ENCODE measurements around the gene ZBTB21.
"Not testable (repeated sequence)": the region's sequence is repeated elsewhere in the genome, so short reads cannot be mapped to it uniquely, and the experiment has no call there.

ZBTB21 gene

GRCh38 chr21:41954654-41955499 is 55.3 kb downstream of the ZBTB21 start:
- peak overlapping the region; percentile 61 for H3K4me3 Mint-ChIP-seq
- peak overlapping the region; percentile 36 for H3K27ac Mint-ChIP-seq
- no peak for ATAC-seq

DNA sequence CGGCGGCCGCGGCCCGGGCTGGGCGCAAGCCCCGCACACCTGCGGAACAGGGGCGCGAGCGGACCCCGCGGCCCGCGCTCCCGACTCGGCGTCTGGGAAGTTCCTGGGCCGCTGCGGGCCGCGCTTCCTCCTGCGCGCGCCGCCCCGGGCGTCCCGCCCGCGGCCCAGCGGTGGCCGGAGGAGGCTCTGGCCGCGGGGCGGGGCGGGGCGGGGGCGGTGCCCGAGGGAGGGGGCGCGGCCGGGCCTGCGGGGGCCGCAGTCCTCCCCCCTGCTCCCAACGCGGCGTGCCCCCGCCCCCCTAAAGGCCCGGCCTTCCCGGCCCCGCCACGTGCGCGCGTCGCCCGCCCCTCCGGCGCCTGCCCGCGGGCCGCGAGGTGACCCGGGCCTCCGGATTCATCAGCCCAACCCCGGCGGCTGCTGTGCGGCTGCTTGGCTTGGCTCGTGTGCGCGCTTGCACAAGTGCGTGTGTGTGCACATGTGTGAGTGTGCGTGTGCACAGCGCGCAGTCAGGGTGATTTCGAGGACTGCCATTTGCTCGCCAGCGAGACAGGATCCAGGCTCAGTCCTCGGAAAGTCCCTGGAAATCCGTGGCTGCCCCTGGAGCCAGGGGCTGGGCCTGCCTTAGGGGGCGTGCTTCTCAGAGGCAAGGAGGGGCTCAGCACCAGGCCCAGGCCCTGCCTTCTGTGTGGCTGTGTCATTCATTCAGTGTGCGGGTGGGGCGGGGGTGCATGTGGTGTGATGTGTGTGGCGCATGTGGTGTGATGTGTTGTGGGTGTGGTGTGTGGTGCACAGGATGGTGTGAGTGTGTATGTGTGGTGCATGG is 56.1 kb downstream of the ZBTB21 start, which contains the start of gene C2CD2:
TSS of gene C2CD2 (minus strand) at position 188 of the 823 bp plus-strand sequence. CDS start 370 bp downstream, outside the sequence.
- DNase-seq (peak; percentile 31), ATAC-seq (peak; percentile 38)
- H3K36me3 Mint-ChIP-seq (ENCODE audit: low read depth): no peaks in the 10 kb centered on the region
- no peaks in the 10 kb centered on the region for H3K9me3 Mint-ChIP-seq
- H3K27me3 Mint-ChIP-seq: peaks cover 21% of the 10 kb centered on the region
- peaks cover 17% of the 10 kb centered on the region for H3K4me1 Mint-ChIP-seq
- H3K4me3 Mint-ChIP-seq: peak within 1 kb of the TSS; percentile 61
- peak within 1 kb of the TSS; percentile 54 for H3K27ac Mint-ChIP-seq

More at GRCh38 chr21:41954654-41955499, 55.3 kb downstream of the ZBTB21 start:
- H3K9me3 Mint-ChIP-seq: no peaks in the 10 kb centered on the region
- peaks cover 21% of the 10 kb centered on the region for H3K27me3 Mint-ChIP-seq
- no peaks in the 10 kb centered on the region for H3K36me3 Mint-ChIP-seq (ENCODE audit: low read depth)
- no peak for DNase-seq
- peaks cover 17% of the 10 kb centered on the region for H3K4me1 Mint-ChIP-seq

- no peak for DNase-seq
- Mint-ChIP-seq H3K9me3 (no peaks in the 10 kb centered on the region), H3K27ac (no peak overlapping the region), H3K4me3 (peak overlapping the region; percentile 61), H3K36me3 (ENCODE audit: low read depth) (no peaks in the 10 kb centered on the region), H3K4me1 (peaks cover 17% of the 10 kb centered on the region), H3K27me3 (peaks cover 21% of the 10 kb centered on the region)
- ATAC-seq: no peak
These were observed 56.8 kb downstream of the ZBTB21 start for GRCh38 chr21:41953249-41953830.

GRCh38 chr21:41952568-41953248 is 57.5 kb downstream of the ZBTB21 start:
- H3K27me3 Mint-ChIP-seq: peaks cover 21% of the 10 kb centered on the region
- H3K9me3 Mint-ChIP-seq: no peaks in the 10 kb centered on the region
- peak overlapping the region; percentile 61 for H3K4me3 Mint-ChIP-seq
- H3K4me1 Mint-ChIP-seq: peaks cover 17% of the 10 kb centered on the region
- peak overlapping the region; percentile 54 for H3K27ac Mint-ChIP-seq
- no peak for DNase-seq
- no peak for ATAC-seq
- no peaks in the 10 kb centered on the region for H3K36me3 Mint-ChIP-seq (ENCODE audit: low read depth)

DNA sequence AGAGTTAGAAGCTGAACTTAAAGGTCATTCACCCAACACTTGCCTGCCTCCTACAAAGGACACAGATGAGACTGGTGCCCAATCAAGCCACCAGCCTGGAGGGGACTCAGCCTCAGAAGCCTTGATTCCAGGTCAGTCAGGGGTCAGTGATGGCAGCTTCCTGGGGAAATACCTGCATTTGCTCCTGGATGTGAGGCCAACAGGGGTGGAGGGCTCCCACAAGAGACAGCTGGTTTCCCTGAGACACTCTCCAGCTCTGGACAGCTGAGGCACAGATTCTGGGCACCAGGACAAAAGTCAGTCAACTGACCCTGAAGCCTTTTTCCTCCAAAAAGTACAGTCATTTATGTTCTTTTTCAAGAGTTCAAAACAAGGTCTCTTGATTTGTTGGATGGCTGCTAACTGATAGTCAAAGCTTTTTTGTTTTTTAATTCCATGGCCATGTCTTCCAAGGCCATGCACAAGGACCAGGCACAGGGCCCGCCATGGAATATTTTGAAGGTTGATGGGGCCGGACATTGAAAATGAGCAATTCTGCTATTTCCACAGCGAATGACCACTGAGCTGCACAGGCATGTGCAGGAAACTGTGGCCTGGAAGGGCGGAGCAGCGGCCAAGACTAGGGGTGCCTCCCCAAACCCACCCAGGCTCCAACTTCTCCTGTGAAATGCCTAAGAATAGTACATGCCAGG is 58.1 kb downstream of the ZBTB21 start:
- no peak for DNase-seq
- no peaks in the 10 kb centered on the region for H3K36me3 Mint-ChIP-seq (ENCODE audit: low read depth)
- H3K4me1 Mint-ChIP-seq: peaks cover 13% of the 10 kb centered on the region
- H3K4me3 Mint-ChIP-seq: peak overlapping the region; percentile 61
- ATAC-seq: no peak
- H3K27ac Mint-ChIP-seq: no peak overlapping the region
- peaks cover 21% of the 10 kb centered on the region for H3K27me3 Mint-ChIP-seq
- no peaks in the 10 kb centered on the region for H3K9me3 Mint-ChIP-seq

- H3K4me3 Mint-ChIP-seq: no peak overlapping the region
- H3K9me3 Mint-ChIP-seq: no peaks in the 10 kb centered on the region
- no peaks in the 10 kb centered on the region for H3K36me3 Mint-ChIP-seq (ENCODE audit: low read depth)
- ATAC-seq: no peak
- H3K4me1 Mint-ChIP-seq: peaks cover 12% of the 10 kb centered on the region
- no peak for DNase-seq
- no peak overlapping the region for H3K27ac Mint-ChIP-seq
- peaks cover 21% of the 10 kb centered on the region for H3K27me3 Mint-ChIP-seq
These were observed 59.2 kb downstream of the ZBTB21 start for GRCh38 chr21:41950941-41951351.

GRCh38 chr21:41949631-41950030 is 60.5 kb downstream of the ZBTB21 start:
- not testable (repeated sequence) for DNase-seq; H3K4me3 Mint-ChIP-seq; H3K27ac Mint-ChIP-seq; H3K9me3 Mint-ChIP-seq; H3K36me3 Mint-ChIP-seq (ENCODE audit: low read depth); ATAC-seq
- H3K27me3 Mint-ChIP-seq: peaks cover 14% of the 10 kb centered on the region
- H3K4me1 Mint-ChIP-seq: peaks cover 10% of the 10 kb centered on the region

- ATAC-seq: no peak
These were observed 61.3 kb downstream of the ZBTB21 start for GRCh38 chr21:41948901-41949300.

DNA sequence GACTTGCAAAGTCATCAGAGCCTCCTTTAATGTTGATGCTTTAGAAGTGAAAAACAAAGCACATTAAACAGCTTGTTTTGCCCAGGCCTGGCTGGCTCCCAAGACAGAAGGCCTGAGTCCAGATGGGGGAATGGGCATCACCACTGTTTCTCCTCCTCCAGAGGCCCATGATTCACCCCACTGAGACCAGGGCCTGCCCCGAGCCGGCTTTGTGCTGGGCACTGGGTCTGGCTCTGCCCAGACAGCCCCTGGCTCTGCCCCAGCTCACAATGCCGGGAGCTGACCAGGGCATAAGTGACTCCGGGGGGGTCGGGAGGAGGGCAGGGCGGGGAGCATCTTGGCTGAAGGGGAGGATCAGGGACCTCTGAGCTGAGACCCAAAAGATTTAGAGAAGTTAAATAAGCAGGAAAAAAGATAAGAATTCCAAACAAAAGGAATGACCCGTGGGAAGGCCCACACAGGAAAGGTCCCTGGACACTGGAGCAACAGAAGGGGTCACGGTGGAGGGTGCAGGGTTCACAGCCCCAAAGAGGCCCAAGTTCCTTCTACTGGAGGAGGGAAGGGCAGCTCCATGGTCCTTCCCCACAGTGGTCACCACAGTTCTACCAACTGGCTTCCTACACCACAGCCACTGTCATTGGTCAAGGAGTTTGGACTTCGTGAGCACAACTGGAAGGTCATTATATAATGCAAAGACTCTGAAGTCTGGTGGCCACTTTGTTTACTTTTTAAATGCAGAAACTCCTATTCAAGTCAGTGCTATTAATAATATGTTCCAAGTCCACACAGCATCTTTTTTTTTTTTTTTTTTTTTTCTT is 61.9 kb downstream of the ZBTB21 start:
- Mint-ChIP-seq H3K4me3 (no peak overlapping the region), H3K4me1 (peaks cover 4% of the 10 kb centered on the region), H3K27ac (no peak overlapping the region), H3K27me3 (peaks cover 10% of the 10 kb centered on the region), H3K9me3 (no peaks in the 10 kb centered on the region), H3K36me3 (ENCODE audit: low read depth) (no peaks in the 10 kb centered on the region)
- ATAC-seq (no peak), DNase-seq (no peak)

More at GRCh38 chr21:41948901-41949300, 61.3 kb downstream of the ZBTB21 start:
- H3K4me3 Mint-ChIP-seq: no peak overlapping the region
- DNase-seq: no peak
- peaks cover 10% of the 10 kb centered on the region for H3K27me3 Mint-ChIP-seq
- no peaks in the 10 kb centered on the region for H3K9me3 Mint-ChIP-seq
- H3K36me3 Mint-ChIP-seq (ENCODE audit: low read depth): no peaks in the 10 kb centered on the region
- H3K27ac Mint-ChIP-seq: no peak overlapping the region
- peaks cover 4% of the 10 kb centered on the region for H3K4me1 Mint-ChIP-seq

- no peaks in the 10 kb centered on the region for H3K36me3 Mint-ChIP-seq (ENCODE audit: low read depth)
- no peaks in the 10 kb centered on the region for H3K27me3 Mint-ChIP-seq
- no peaks in the 10 kb centered on the region for H3K9me3 Mint-ChIP-seq
- no peak overlapping the region for H3K27ac Mint-ChIP-seq
- no peak overlapping the region for H3K4me3 Mint-ChIP-seq
- ATAC-seq (no peak), DNase-seq (no peak)
- no peaks in the 10 kb centered on the region for H3K4me1 Mint-ChIP-seq
These were observed 64.2 kb downstream of the ZBTB21 start for GRCh38 chr21:41945982-41946381.

GRCh38 chr21:41943851-41944250 is 66.3 kb downstream of the ZBTB21 start:
- Mint-ChIP-seq H3K27ac (no peak overlapping the region), H3K4me3 (no peak overlapping the region), H3K4me1 (no peaks in the 10 kb centered on the region), H3K36me3 (ENCODE audit: low read depth) (no peaks in the 10 kb centered on the region), H3K9me3 (no peaks in the 10 kb centered on the region), H3K27me3 (no peaks in the 10 kb centered on the region)
- ATAC-seq: no peak
- DNase-seq: no peak

GRCh38 chr21:41942457-41942856 is 67.7 kb downstream of the ZBTB21 start:
- ATAC-seq: no peak
- Mint-ChIP-seq H3K4me1 (no peaks in the 10 kb centered on the region), H3K36me3 (ENCODE audit: low read depth) (no peaks in the 10 kb centered on the region), H3K9me3 (no peaks in the 10 kb centered on the region), H3K27ac (no peak overlapping the region), H3K4me3 (no peak overlapping the region), H3K27me3 (no peaks in the 10 kb centered on the region)
- DNase-seq: no peak

GRCh38 chr21:41941941-41942340 is 68.2 kb downstream of the ZBTB21 start:
- Mint-ChIP-seq H3K4me1 (no peaks in the 10 kb centered on the region), H3K36me3 (ENCODE audit: low read depth) (no peaks in the 10 kb centered on the region), H3K27ac (no peak overlapping the region), H3K27me3 (no peaks in the 10 kb centered on the region), H3K4me3 (no peak overlapping the region), H3K9me3 (no peaks in the 10 kb centered on the region)
- ATAC-seq: no peak
- no peak for DNase-seq

All from activated naive CD8-positive, alpha-beta T cell treated with anti-CD3 and anti-CD28 coated beads, Interleukin-2, amount 50 U/mL, for 24 hours (primary cell).